ENCODE results near the gene SGSM2. TPM values are rescaled to one million over a fixed set of nuclear protein-coding genes. Genes with fewer than 3 reads are reported as not detected.

The SGSM2 gene
- total RNA-seq, 1 donor = 31.0 TPM

- DNase-seq (ENCODE audit: low read depth) = no peak
- no peak for TF ChIP-seq CTCF (IDR thresholded peaks at IDR 0.05; ENCODE audit: insufficient read depth, low read length)
- no peak overlapping the region for H3K4me3 ChIP-seq (ENCODE audit: low read depth, low read length)
These were observed 46.4 kb downstream of the SGSM2 start for GRCh38 chr17:2383628-2384167.

GRCh38 chr17:2384439-2385127 is 47.3 kb downstream of the SGSM2 start:
- H3K4me3 ChIP-seq (ENCODE audit: low read depth, low read length) = no peak overlapping the region
- TF ChIP-seq CTCF (IDR thresholded peaks at IDR 0.05; ENCODE audit: insufficient read depth, low read length) = no peak
- DNase-seq (ENCODE audit: low read depth) = no peak

- no peak for DNase-seq (ENCODE audit: low read depth)
- no peak for TF ChIP-seq CTCF (IDR thresholded peaks at IDR 0.05; ENCODE audit: insufficient read depth, low read length)
- H3K4me3 ChIP-seq (ENCODE audit: low read depth, low read length) = no peak overlapping the region
These were observed 48.2 kb downstream of the SGSM2 start for GRCh38 chr17:2385240-2386210.

- TF ChIP-seq CTCF (IDR thresholded peaks at IDR 0.05; ENCODE audit: insufficient read depth, low read length) = no peak
- H3K4me3 ChIP-seq (ENCODE audit: low read depth, low read length) = no peak overlapping the region
- DNase-seq (ENCODE audit: low read depth) = no peak
These were observed 49.2 kb downstream of the SGSM2 start for GRCh38 chr17:2386400-2387085.

- TF ChIP-seq CTCF (IDR thresholded peaks at IDR 0.05; ENCODE audit: insufficient read depth, low read length) = no peak
- H3K4me3 ChIP-seq (ENCODE audit: low read depth, low read length) = no peak overlapping the region
These were observed 50.1 kb downstream of the SGSM2 start for GRCh38 chr17:2387086-2388019.

More at GRCh38 chr17:2387086-2388019, 50.1 kb downstream of the SGSM2 start:
- DNase-seq (ENCODE audit: low read depth) = no peak

All from fibroblast of the aortic adventitia (primary cell).